Mucosa of gallbladder (tissue), 1 donor: ENCODE results near the gene EMX1. TPM values are rescaled to one million over a fixed set of nuclear protein-coding genes. Genes with fewer than 3 reads are reported as not detected.

ENCODE experiments used
- DNase-seq: peaks from one replicate; pipeline ENCODE4 v3.0.0-alpha.2; 2020; ENCODE audit warnings: low spot score
- total RNA-seq: library from RNA; stranded (reverse); gene quantifications from one replicate; pipeline ENCODE4 v1.2.1, GENCODE V29; 2021
- donor health status: DM: no; HTN: no; CAD: no.

The EMX1 gene
- total RNA-seq = 0.12 TPM

DNA sequence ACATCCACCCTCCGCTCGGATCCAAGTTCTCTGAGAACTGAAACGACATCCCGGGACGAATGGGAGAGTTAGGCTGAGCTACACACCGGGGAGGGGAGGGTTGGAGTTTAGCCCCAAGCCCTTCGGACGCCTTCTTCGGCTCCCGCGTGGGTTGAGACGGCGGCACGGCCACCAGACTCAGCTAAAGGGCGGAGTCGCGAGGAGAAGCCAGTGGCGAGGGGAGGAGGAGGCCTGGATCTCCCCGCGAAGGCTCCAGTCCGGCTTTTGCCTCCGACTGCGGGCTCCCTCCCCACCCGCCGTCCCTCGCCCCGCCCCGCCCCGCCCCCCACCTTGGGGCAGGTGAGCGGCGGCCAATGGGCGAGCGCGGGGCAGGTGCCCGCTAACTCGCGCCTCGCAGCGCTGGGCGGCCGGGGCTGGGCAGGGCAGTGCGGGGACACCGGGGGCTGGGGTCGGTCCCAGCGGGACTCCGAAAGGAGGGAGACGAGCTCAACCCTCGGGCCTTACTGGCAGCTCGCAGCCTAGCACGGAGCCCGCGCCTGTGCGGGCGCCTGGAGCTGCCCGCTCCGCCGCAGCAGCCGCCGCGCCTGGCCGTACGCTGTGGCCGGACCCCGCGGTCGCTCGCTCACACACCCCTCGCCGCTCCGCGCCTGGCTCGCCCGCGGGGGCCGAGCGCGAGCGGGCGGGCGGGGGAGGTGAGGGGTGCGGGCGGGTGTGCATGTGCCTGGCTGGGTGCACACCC is at the start of gene EMX1:
Gene EMX1, plus strand, starts transcription at position 382 of the 739 bp plus-strand sequence. Its CDS starts 334 bp downstream, at position 716.
- peak; percentile 60 for DNase-seq

DNA sequence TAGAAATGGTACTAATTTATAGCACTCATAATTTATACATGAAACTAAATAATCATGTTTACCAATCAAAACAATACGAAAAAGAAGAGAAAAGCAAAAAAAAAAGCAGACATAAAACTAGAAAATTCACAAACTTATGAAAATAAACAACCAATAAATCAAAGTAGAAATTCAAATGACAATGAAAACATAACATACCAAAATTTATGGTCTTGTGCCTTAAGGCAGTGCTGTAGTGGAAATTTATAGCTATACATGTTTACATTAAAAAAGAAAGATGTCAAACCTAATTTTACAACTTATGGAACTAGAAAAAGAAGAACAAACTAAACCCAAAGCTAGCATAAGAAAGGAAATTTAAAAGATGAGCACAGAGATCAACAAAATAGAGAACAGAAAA is 46.3 kb upstream of the EMX1 start:
- no peak for DNase-seq

DNA sequence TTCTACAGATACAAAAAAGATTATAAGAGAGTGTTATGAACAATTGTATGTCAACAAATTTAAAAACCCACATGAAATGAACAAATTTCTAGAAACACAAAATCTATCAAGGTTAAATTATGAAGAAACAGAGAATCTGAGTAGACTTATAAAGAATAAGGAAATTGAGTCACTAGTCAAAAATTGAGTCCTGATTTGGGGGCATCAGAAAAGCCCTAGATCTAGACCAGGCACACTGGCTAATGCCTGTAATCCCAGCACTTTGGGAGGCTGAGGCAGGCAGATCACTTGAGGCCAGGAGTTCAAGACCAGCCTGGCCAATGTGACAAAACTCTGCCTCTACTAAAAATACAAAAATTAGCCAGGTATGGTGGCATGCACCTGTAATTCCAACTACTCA is 45.4 kb upstream of the EMX1 start:
- no peak for DNase-seq

DNA sequence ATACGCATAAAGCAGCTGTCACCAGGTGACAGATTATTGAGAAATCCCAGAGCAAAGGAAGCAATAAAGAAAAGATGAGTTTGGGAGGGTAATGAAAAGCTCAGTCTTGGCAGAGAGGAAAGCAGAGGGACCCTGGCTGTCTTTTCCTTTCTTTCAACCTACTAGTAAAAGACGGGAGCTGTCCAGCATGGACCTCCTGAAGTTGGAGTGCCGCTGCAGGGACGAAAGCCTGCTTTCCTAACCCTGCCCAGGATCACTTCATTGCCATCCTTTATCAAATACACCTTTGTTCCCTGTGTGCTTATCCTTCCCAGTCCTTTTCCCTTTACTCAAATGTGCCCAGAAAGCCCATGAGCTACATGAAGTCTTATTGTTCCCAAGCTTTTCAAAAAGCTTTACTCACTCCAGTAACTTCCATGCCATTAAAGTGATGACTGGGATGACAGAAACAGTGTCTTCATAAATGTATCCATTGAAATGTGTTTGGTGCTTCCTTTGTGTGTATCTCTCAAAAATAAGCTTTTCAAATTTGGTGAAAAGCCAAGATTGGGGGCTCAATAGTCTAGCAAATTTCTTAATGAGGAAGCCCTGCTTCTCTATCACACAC is 33.9 kb upstream of the EMX1 start:
- peak; percentile 56 for DNase-seq

DNA sequence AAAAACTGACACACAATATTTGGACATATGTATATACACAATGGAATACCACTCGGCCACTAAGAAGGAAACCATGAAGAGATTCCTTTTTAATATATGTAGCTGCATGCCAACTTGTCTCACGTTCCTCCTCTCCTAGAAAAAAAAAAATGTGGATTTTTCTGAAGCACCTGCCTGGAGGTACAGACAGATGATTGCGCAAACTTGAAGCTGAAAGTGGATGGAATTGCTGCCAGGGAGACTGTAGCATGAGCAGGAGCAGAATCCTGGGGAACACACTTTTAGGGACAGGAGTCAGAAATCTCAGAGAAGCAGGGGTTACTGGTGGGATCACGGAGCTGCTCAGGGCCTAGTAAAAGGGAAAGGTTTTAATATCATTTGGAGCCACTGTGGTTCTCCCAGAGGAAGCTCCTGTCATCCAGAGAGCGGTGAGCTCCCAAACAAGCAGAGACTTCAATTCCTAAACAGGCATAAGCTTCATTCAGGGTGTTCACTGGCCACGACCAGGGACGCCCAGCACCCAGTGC is 30.8 kb upstream of the EMX1 start:
- DNase-seq = no peak

DNA sequence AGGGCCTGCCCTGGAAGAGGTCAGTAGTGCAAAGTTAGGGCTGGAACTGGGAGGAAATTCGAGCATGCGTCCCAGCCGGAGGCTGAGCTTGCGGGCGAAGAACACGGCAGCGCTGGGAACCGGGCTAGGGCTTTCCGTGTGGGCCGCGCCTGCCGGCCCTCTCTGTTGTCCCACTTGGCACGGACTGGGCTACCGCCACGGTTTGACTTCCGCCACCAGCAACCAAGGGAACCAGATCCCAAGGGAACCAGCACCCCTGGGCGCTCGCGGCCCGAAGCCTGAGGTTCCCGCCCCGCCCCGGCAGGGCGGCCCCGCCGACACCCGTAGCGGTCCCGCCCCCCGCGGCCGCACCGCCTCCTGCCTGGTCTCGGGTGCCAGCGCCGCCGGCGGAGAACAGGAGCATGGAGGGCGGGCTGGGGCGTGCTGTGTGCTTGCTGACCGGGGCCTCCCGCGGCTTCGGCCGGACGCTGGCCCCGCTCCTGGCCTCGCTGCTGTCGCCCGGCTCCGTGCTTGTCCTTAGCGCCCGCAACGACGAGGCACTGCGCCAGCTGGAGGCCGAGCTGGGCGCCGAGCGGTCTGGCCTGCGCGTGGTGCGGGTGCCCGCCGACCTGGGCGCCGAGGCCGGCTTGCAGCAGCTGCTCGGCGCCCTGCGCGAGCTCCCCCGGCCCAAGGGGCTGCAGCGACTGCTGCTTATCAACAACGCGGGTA is 30.1 kb upstream of the EMX1 start, which contains the start of gene SPR:
Gene SPR, plus strand, starts transcription at position 377 of the 708 bp plus-strand sequence. Its CDS starts 25 bp downstream, at position 402.
- peak; percentile 70 for DNase-seq

DNA sequence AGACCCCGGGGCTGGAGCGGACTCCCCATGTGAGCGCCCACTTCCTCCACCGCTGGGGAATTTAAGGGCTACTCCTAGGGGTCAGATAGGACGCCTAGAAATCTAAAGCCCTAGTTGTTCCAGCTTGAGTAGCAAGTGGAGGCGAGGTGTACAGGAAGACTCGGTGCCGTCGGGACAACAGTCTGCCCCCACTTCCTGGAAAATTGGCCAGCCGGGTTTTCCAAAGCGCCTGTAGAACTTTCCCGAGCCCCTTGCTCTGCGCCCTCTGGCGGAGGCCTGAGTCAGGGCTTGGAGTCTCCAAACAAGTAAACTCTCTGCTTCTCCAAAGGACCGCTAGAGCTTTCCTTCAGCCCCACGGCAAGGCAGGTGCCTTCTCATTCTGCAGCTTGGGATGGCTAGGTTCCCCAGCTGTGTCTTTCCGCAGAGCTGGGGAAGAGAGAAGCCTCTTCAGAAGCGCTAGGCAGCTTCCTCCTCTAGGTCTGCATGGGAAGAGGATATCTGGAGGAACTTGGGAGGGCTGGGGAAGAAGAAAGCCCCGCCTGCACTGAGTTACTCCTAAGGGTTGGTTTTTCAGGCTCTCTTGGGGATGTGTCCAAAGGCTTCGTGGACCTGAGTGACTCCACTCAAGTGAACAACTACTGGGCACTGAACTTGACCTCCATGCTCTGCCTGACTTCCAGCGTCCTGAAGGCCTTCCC is 29.4 kb upstream of the EMX1 start:
- DNase-seq = peak; percentile 87

DNA sequence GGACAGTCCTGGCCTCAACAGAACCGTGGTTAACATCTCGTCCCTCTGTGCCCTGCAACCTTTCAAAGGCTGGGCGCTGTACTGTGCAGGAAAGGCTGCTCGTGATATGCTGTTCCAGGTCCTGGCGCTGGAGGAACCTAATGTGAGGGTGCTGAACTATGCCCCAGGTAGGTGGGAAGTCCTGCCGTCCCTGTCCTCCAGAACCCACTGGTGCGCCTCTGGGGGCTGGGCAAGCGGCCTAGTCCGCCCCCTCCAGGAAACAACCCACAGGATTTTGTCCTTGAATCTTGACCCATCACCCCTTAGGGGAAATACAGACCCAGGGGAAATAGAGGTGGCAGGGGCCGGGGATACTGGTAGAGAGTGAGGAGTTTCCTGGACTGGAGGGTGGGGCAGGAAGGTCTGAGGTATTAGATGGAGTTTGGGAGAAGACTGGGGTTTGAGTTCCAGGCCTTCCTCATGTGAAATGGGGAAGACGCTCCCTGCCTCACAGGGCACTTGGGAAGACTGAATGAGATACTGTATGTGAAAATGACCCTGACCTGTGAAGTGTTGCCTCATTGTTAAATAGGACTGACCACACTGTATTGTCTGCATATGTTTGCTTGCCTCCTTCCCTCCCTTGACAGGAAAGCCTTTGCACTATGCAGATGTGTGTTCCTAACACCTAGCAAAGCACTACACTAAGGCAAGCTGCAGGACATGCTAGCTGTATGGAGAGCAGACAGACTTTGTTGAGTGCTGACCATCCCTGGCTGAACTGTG is 28.7 kb upstream of the EMX1 start:
- DNase-seq = no peak

DNA sequence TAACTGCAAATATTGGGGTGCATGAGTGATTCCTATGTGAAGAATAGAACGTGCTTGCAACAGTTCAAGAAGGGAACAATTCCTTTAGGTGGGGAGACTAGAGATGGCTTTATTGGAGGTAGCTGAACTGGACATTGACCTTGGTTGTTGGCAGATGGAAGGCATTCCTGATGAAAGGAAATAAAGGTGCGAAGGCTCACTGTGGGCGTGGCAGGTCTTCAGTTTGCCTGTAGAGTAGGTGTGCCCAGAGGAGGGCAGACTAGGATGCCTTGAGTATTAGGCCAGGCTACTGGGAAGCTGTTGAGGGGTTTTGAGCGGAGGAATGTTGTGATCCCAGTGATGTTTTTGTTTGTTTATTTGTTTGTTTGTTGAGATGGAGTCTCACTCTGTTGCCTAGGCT is 27.3 kb upstream of the EMX1 start:
- no peak for DNase-seq

DNA sequence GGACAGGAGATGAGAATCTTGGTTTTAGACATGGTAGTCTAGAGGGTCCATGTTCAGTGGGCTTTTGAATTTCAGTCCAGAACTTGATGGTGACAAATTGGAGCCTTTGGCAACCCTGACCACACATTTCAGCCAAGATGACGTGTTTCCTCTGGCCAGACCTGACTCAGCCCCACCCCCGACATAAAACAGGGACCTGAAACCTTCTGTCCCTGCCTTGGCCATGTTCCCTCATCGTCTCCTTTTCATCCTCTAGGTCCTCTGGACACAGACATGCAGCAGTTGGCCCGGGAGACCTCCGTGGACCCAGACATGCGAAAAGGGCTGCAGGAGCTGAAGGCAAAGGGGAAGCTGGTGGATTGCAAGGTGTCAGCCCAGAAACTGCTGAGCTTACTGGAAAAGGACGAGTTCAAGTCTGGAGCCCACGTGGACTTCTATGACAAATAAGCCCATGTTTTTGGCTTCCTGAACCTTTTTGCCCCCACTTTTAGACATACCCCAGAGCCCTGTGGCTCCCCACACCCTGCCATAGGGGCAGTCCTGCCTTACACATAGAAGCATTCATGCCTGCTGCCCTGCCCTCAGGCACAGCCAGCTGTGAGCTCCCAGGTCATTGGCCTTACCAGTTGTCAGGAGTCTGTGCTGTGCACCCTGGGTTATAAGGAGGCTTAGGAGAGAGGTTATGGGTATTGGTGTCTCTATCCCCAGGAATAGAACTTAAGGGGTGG is 26.1 kb upstream of the EMX1 start:
- DNase-seq = no peak

DNA sequence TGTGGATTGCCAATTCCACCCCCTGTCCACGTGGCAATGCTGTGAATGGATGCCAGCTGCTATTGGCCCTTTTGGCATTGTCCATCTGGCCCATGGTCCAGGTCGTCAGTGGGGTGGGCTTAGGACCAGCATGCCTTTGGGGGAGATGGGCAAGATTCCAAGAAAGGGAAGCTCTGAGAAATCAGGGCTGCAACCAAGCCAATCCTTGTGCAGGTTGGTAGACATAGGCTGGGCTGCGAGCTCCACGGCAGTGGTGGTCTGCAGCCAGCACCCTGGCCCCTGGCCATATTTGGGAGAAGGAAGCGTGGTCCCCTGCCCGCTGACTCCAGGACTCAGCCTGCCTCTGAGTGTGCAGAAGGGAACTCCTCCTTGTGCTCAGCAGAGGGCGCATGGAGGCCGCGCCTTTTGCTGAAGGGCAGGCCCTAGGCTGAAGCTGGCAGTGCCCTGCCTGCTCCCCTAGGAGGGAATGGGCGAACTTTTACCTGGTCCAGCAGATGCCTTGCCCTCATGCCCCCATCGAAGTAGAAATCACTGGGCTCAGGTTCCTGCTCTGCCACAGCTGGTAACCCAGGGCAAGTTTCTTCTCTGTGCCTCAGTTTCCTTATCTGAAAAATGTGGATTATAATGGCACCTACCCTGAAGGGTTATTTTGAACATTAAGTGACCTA is 24.7 kb upstream of the EMX1 start:
- peak; percentile 67 for DNase-seq

DNA sequence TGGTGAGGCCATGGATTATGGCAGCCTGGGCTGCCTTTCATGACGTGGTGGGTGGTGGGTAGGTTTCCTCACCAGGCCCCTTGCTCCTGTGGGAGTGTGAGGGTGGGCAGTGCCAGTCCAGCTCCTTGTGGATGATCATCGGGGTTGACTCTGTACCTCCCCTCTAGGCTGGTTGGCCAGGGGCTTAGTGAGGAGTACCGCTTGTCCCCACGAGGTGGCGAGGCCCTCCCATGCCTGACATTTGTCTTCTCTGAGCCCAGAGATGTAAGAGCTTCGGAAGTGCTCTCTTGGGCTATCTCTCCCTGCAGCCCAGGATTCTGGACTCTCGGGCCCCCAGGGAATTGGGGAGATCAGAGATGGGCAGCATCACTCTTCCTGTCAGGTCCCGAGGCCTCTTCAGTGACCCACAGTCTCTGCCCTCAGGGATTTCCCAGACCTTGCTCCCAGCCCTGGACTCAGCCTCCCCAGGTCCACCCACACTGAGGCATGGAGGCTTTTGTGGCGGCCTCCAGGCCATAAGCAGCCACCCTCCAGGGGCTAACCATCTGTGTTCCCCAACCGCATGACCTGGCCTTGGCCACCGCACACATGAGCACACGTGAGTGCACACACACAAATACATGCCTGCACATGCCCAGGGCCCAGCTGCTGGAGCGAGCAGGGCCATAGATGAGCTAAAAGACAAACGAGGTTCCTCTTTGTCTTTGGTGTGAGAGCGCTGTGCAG is 23.6 kb upstream of the EMX1 start:
- DNase-seq = no peak

DNA sequence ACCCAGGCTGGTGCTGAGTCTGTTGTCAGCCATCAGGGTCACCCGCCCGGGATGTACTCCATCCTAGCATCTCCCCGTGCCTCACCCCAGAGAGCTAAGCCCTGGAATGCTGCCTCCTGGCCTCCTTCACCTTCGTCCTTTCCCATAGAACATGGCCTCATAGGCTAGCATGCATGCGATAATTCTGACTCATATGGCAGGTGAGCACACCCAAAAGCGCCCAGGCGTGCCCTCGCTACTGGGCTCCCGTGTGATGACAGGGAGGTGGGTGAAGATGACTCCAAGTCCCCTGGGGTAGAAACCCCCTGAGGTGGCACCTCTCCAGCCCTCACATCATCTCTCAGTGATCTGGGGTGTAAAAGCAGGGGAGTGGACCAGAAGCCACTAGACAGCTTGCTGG is 22.8 kb upstream of the EMX1 start:
- no peak for DNase-seq

DNA sequence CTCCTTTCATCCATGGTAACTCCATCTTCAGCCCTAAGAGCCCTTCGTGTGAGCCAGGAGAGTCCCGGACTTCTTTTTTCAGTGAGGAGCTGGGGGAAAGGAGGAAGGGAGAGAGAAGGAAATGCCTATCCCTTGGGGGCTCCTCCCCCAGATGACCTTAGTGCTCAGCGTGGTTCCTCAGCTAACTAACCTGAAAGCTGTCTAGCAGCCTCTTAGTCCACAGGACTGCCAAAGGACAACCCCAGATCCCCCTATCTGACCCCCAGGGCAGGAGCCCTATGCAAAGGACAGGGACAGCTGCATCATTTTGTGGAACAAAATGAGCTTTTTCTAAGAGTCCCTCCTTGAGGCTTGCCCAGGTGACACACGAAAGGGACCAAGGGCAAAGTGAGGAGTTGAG is 22.2 kb upstream of the EMX1 start:
- DNase-seq = no peak

DNA sequence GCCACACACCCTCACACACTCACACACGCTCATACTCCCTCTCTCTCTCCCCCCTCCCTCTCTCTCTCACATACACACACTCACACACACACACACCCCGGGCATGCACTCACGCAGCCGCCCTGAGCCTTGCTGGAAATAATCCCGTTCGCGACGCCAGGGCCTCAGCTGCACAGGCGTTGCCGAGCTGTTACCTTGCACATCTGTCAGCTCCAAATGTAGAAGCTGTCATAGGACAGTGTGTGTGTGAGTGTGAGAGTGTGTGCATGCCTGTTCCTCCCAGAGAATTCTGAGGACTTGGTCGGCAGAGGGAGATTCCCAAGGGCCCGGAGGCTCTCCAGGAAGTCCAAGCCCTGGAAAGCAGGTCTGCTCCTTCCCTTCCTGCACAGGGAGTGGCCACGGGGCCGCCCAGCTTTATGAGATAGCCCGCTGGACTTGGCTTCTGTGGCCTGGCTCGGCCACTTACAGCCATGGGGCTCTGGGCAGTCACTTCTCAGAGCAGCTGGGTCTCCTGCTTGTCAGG is 21.5 kb upstream of the EMX1 start:
- DNase-seq = no peak

DNA sequence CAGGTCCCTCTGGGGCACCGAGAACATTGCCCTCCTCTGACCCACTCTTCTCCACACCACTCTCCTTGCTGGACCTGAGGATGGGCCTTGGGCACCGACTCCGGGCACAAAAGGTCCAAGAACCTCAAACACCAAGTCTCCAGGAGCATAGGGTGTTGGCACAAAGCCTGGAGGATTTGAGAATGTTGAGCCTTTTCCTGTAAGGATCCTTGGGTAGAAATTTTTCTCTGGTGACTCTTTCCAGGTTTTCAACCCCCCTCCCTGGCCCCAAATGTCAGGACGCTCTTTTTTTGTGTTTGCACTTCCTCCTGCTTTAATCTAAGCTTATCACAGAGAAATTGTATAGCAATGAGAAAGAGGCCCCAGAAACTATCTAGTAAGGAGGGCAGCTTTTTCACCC is 20.9 kb upstream of the EMX1 start:
- no peak for DNase-seq

DNA sequence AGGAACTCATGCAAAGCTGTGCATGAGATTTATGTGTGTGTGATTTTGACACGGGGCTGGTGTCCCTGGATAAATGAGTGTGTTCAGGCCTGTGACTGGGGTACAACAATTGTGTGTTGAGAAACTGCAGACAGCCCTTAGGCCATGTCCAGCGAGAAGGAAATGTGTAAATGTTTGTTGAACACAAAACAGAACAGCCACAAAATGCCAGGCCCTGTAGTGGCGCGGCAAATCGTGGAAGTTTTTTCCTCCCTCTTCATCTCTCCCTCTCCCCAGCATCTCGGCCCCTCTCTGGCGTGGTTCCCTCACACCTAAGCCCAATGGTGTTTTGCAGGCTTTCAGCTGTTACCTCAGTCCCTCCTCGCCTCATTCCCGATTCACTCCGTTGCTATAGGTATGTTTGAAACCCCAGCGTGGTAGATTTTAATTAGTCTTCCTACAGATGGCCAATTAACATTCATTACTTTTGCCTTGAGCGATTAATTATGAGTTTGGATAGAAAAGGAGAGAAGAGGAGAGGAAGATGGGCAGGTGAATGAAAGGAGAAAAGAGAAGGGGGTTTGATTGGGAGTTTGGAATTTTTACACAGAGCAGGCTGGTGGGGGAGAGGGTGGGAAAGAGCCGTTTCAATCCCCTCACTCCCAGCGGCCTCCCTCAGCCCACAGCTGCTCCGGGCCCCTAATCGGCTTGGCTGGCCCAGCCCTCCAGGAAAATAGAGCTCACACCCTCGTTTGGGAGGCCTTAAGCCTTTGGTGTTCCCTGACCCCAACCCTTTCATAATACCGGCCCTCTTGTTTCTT is 19.3 kb upstream of the EMX1 start:
- no peak for DNase-seq

DNA sequence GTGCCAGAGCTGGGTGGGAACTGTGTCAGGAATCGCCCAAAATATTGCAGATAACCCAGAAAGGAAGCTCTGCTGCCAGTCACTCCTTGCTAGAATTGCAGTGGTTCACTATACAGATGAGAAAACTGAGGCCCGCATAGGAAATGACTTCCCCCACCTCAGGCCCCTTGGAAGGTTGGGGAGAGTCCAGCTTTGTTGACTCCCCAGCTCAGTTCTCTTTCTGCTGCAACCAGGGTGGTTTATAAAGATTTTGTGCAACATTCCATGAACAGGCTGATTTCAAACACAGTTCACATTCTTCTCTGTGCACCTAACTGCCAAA is 18.8 kb upstream of the EMX1 start:
- no peak for DNase-seq
